H1 (cell line): ENCODE data around the gene MSH2. TPM values are rescaled to one million over a fixed set of nuclear protein-coding genes. Genes with fewer than 3 reads are reported as not detected.

Experiments used
- CTCF ChIA-PET: fragments of 300-600 bp; sonication (Branson Sonifier 250); formaldehyde crosslinking; loops from one replicate; lab custom pipeline; 2021; ENCODE audit not compliant: partially characterized antibody; lab: Charles Lee
- POLR2A ChIA-PET: fragments of 300-600 bp; sonication (Branson Sonifier 250); formaldehyde crosslinking; loops from one replicate; lab custom pipeline; 2021; ENCODE audit warnings: inconsistent platforms; ENCODE audit not compliant: partially characterized antibody; lab: Charles Lee
- DNase-seq, 2 experiments: peaks; one replicate each; pipeline versions ENCODE4 v3.0.0 to v3.0.0-alpha.2; 2010 to 2022; ENCODE audit warnings: low spot score in 2 of 2, low read depth in 1 of 2, mixed read lengths in 1 of 2
- FAIRE-seq: peaks from 2 replicates; lab custom pipeline; 2011; peaks lifted over from hg19 to GRCh38; lab: Jason Lieb, UNC
- H2AFZ ChIP-seq: 2 replicates; pipeline ENCODE4 v1.8.1; 2012; ENCODE audit warnings: low read length, inconsistent platforms
- H2AK5ac ChIP-seq: 2 replicates; pipeline ENCODE4 v1.6.1; 2013; ENCODE audit warnings: low read depth, low read length
- H2BK120ac ChIP-seq: replicated peaks from 2 replicates; pipeline ENCODE3; 2013; ENCODE audit warnings: low read depth, low read length, inconsistent platforms
- H2BK12ac ChIP-seq: 2 replicates; pipeline ENCODE4 v1.6.1; 2013; ENCODE audit warnings: low read depth, low read length
- H2BK15ac ChIP-seq: 2 replicates; pipeline ENCODE4 v1.6.1; 2013; ENCODE audit warnings: low read length
- H2BK20ac ChIP-seq: 2 replicates; pipeline ENCODE4 v1.6.1; 2013; ENCODE audit warnings: low read length
- H2BK5ac ChIP-seq: 2 replicates; pipeline ENCODE4 v1.6.1; 2013; ENCODE audit warnings: low read depth, low read length
- H3K14ac ChIP-seq: 2 replicates; pipeline ENCODE4 v1.6.1; 2013; ENCODE audit warnings: inconsistent platforms; ENCODE audit not compliant: insufficient read length
- H3K18ac ChIP-seq: 2 replicates; pipeline ENCODE4 v1.6.1; 2013; ENCODE audit warnings: low read length; ENCODE audit errors: extremely low read depth
- H3K23ac ChIP-seq: 2 replicates; pipeline ENCODE4 v1.6.1; 2013; ENCODE audit warnings: inconsistent platforms; ENCODE audit not compliant: insufficient read length
- H3K23me2 ChIP-seq: 2 replicates; pipeline ENCODE4 v1.6.1; 2013; ENCODE audit warnings: low read depth, low read length
- H3K27ac ChIP-seq: 2 replicates; pipeline ENCODE4 v1.6.1; 2011; ENCODE audit warnings: low read depth, low read length, inconsistent platforms
- H3K27me3 ChIP-seq, 4 experiments: replicated peaks in 1 of 4; 1 replicate in 1 of 4; 2 replicates in 3 of 4; pipeline versions ENCODE4 v1.6.1 to v1.8.1; 2011 to 2013; ENCODE audit warnings: low read length in 3 of 4, mild to moderate bottlenecking in 3 of 4, inconsistent platforms in 2 of 4, mixed read lengths in 2 of 4, moderate library complexity in 1 of 4; ENCODE audit not compliant: control insufficient read depth in 3 of 4, insufficient read depth in 3 of 4; ENCODE audit errors: extremely low read depth in 1 of 4
- H3K36me3 ChIP-seq, 4 experiments: 2 replicates each; pipeline versions ENCODE4 v1.6.1 to v1.8.1; 2011 to 2013; ENCODE audit warnings: mild to moderate bottlenecking in 4 of 4, low read length in 3 of 4, moderate library complexity in 2 of 4, control low read depth in 1 of 4, inconsistent platforms in 1 of 4; ENCODE audit not compliant: insufficient read depth in 4 of 4, control insufficient read depth in 2 of 4
- H3K4ac ChIP-seq: replicated peaks from 2 replicates; pipeline ENCODE3; 2013; ENCODE audit warnings: low read length, low read depth, mixed read lengths, inconsistent platforms; ENCODE audit not compliant: insufficient read length
- H3K4me1 ChIP-seq, 4 experiments: replicated peaks in 1 of 4; 1 replicate in 1 of 4; 2 replicates in 3 of 4; pipeline versions ENCODE4 v1.6.1 to v1.8.1; 2011 to 2013; ENCODE audit warnings: low read length in 3 of 4, inconsistent platforms in 2 of 4, mixed read lengths in 1 of 4; ENCODE audit not compliant: insufficient read depth in 4 of 4, control insufficient read depth in 3 of 4
- H3K4me2 ChIP-seq, 2 experiments: 2 replicates each; pipeline versions ENCODE4 v1.6.1 to v1.8.1; 2011 to 2013; ENCODE audit warnings: low read depth in 2 of 2, low read length in 2 of 2, control low read depth in 1 of 2, inconsistent platforms in 1 of 2, mild to moderate bottlenecking in 1 of 2; ENCODE audit not compliant: insufficient read depth in 1 of 2
- H3K4me3 ChIP-seq, 4 experiments: fragments of 200-600, 300-600 bp in 1 of 4; sonication (generic), shearing (Covaris generic), sonication (Bioruptor Twin) in 1 of 4; 2 replicates each; pipeline versions ENCODE4 v1.5.1 to v1.8.1; 2011 to 2016; ENCODE audit warnings: low read length in 4 of 4, low read depth in 3 of 4, control low read depth in 2 of 4, inconsistent platforms in 2 of 4, mild to moderate bottlenecking in 2 of 4, mixed read lengths in 1 of 4, moderate library complexity in 1 of 4; ENCODE audit not compliant: insufficient read depth in 2 of 4; ENCODE audit errors: extremely low read depth in 1 of 4
- H3K56ac ChIP-seq: replicated peaks from 2 replicates; pipeline ENCODE3; 2013; ENCODE audit warnings: low read depth, mild to moderate bottlenecking, mixed read lengths, low read length, inconsistent platforms; ENCODE audit not compliant: insufficient read length
- H3K79me1 ChIP-seq: 2 replicates; pipeline ENCODE4 v1.6.1; 2013; ENCODE audit warnings: low read depth, low read length, control low read depth
- H3K79me2 ChIP-seq, 2 experiments: 2 replicates each; pipeline versions ENCODE4 v1.6.1 to v1.8.1; 2012 to 2013; ENCODE audit warnings: low read length in 2 of 2, mild to moderate bottlenecking in 2 of 2, inconsistent platforms in 1 of 2; ENCODE audit not compliant: insufficient read depth in 2 of 2, control insufficient read depth in 1 of 2
- H3K9ac ChIP-seq, 4 experiments: replicated peaks in 1 of 4; 1 replicate in 1 of 4; 2 replicates in 3 of 4; pipeline versions ENCODE4 v1.6.1 to v1.8.1; 2011 to 2013; ENCODE audit warnings: low read depth in 3 of 4, low read length in 3 of 4, control low read depth in 2 of 4, mild to moderate bottlenecking in 2 of 4, moderate library complexity in 2 of 4, inconsistent platforms in 1 of 4; ENCODE audit errors: extremely low read depth in 1 of 4
- H3K9me3 ChIP-seq, 2 experiments: 2 replicates each; pipeline versions ENCODE4 v1.6.1 to v1.8.1; 2012 to 2013; ENCODE audit warnings: mild to moderate bottlenecking in 2 of 2, moderate library complexity in 2 of 2, control low read depth in 1 of 2, inconsistent platforms in 1 of 2, low read depth in 1 of 2, low read length in 1 of 2, mixed read lengths in 1 of 2; ENCODE audit not compliant: insufficient read depth in 2 of 2
- H4K20me1 ChIP-seq, 2 experiments: replicated peaks in 1 of 2; 2 replicates each; pipeline versions ENCODE3 to v1.8.1; 2011 to 2013; ENCODE audit warnings: inconsistent platforms in 2 of 2, low read length in 2 of 2, mild to moderate bottlenecking in 1 of 2; ENCODE audit not compliant: insufficient read depth in 2 of 2, control insufficient read depth in 1 of 2
- H4K5ac ChIP-seq: 2 replicates; pipeline ENCODE4 v1.6.1; 2013; ENCODE audit warnings: low read length, low read depth, mixed read lengths, inconsistent platforms; ENCODE audit not compliant: insufficient read length
- H4K8ac ChIP-seq: 2 replicates; pipeline ENCODE4 v1.8.0; 2013; ENCODE audit warnings: mild to moderate bottlenecking, moderate library complexity, low read length, inconsistent platforms; ENCODE audit not compliant: insufficient read depth; ENCODE audit errors: extremely low read depth
- H4K91ac ChIP-seq: replicated peaks from 2 replicates; pipeline ENCODE3; 2013; ENCODE audit warnings: low read length, mixed read lengths, inconsistent platforms; ENCODE audit not compliant: insufficient read length
- EZH2 ChIP-seq: fragments of 200-600 bp; sonication (generic); IDR thresholded peaks from 2 replicates; pipeline ENCODE4 v1.7.1; 2012; ENCODE audit warnings: low read depth, mild to moderate bottlenecking, moderate library complexity, low read length, inconsistent platforms; ENCODE audit not compliant: severe bottlenecking
- WGBS, 2 experiments: shearing (Covaris generic) in 1 of 2; methylation state at CpG; one replicate each; pipeline versions ENCODE4 v1.1.6 to v1.1.7; 2013 to 2015; ENCODE audit warnings: low lambda C conversion rate in 2 of 2, mixed read lengths in 2 of 2, inconsistent platforms in 1 of 2, low coverage in 1 of 2, missing lambda C conversion rate in 1 of 2; ENCODE audit not compliant: insufficient replicate concordance in 2 of 2, insufficient coverage in 1 of 2, insufficient read length in 1 of 2; ENCODE audit errors: extremely low coverage in 1 of 2, missing lambda C conversion rate in 1 of 2; 5-methylcytosine and 5-hydroxymethylcytosine counted together
- polyA plus RNA-seq, 7 experiments: library from polyadenylated mRNA; depleted of rRNA in 3 of 7; stranded (reverse) in 5 of 7; unstranded in 2 of 7; fragments of >200 nt in 5 of 7; fragments of 200-250 nt in 2 of 7; gene quantifications; 1 replicate in 5 of 7; 2 replicates in 1 of 7; 4 replicates in 1 of 7; pipeline versions ENCODE4 v1.2.1 to v1.2.3, GENCODE V29; 2011 to 2013; ENCODE audit warnings: missing spikeins in 2 of 7, mixed read lengths in 2 of 7
- total RNA-seq: library from RNA; stranded (reverse); fragmentation: NEBNext Ultra II Directional; extraction: Animal tissue kit (Norgen Biotek cat#: 25700); gene quantifications from 2 replicates; pipeline ENCODE4 v1.2.1, GENCODE V29; 2021

The MSH2 gene
- total and polyA plus RNA-seq, 2 of the 8 experiments (the other 6 are each of a cell fraction or from before 2014, with no cell fraction given): 64.1 to 228 TPM

GRCh38 chr2:47485751-47486300 is 82.9 kb downstream of the MSH2 start:
- no peaks in the 10 kb centered on the region for H4K20me1 ChIP-seq
- no peak overlapping the region for H4K5ac ChIP-seq
- H2BK15ac ChIP-seq: no peak overlapping the region
- no peaks in the 10 kb centered on the region; a peak in 1 of 4 replicates for H3K9me3 ChIP-seq
- peaks cover 0 to 38% (median 19%) of the 10 kb centered on the region in 4 experiments; a peak in 5 of 8 replicates for H3K36me3 ChIP-seq
- H3K14ac ChIP-seq: no peak overlapping the region
- H2BK120ac ChIP-seq: no peak overlapping the region
- H2BK12ac ChIP-seq: no peak overlapping the region
- H3K79me1 ChIP-seq: peaks cover 2% of the 10 kb centered on the region; the same call in 1 of the 2 replicates
- H3K27me3 ChIP-seq: no peaks in the 10 kb centered on the region
- H3K4me3 ChIP-seq: no peak overlapping the region
- H3K23me2 ChIP-seq: no peaks in the 10 kb centered on the region
- H4K91ac ChIP-seq: no peak overlapping the region
- FAIRE-seq: no peak
- H2AFZ ChIP-seq: no peak overlapping the region
- peaks cover 0 to 4% (median under 1%) of the 10 kb centered on the region in 4 experiments; a peak in 2 of 7 replicates for H3K4me1 ChIP-seq
- H2AK5ac ChIP-seq: no peak overlapping the region
- no peak overlapping the region for H3K23ac ChIP-seq
- 92% methylated on average over 6 of the region's 6 CpGs; no CpG with 5 or more reads in 1 of the 2 experiments for WGBS, 2 experiments
- CTCF ChIA-PET: interaction anchor here (1.0 to 2.0 kb wide), 7 partner anchors 10 to 282 kb away, joined by 3 to 7 read pairs (median 3); partner anchors contain the start of gene MSH2
- H2BK5ac ChIP-seq: no peak overlapping the region
- H3K9ac ChIP-seq: no peak overlapping the region
- H3K56ac ChIP-seq: no peak overlapping the region
- DNase-seq: no peak
- no peak for TF ChIP-seq EZH2
- no peak overlapping the region for H3K27ac ChIP-seq
- no peak overlapping the region for H3K4me2 ChIP-seq
- no peak overlapping the region for H3K18ac ChIP-seq
- H3K4ac ChIP-seq: no peak overlapping the region
- no peaks in the 10 kb centered on the region for H3K79me2 ChIP-seq
- no peak overlapping the region for H2BK20ac ChIP-seq
- POLR2A ChIA-PET: interaction anchor here (0.6 to 1.8 kb wide), 7 partner anchors 10 to 282 kb away, joined by 3 to 6 read pairs (median 4); no protein-coding TSS in a partner anchor
- H4K8ac ChIP-seq: no peak overlapping the region
